Esophagus (tissue), 2 donors: ENCODE data around the gene RRAGD. TPM values are rescaled to one million over a fixed set of nuclear protein-coding genes. Genes with fewer than 3 reads are reported as not detected.

Experiments
- H3K27ac ChIP-seq, 2 donors: one replicate each; pipeline ENCODE4 v1.5.1; 2013; ENCODE audit warnings: low read depth in 2 of 2, mild to moderate bottlenecking in 2 of 2, inconsistent platforms in 1 of 2, low read length in 1 of 2, moderate library complexity in 1 of 2
- H3K27me3 ChIP-seq, 2 donors: one replicate each; pipeline ENCODE4 v1.6.1; 2013; ENCODE audit warnings: low read length in 2 of 2, control low read depth in 1 of 2, mild to moderate bottlenecking in 1 of 2; ENCODE audit not compliant: insufficient read depth in 2 of 2, control insufficient read depth in 1 of 2
- H3K36me3 ChIP-seq, 2 donors: one replicate each; pipeline ENCODE4 v1.6.1; 2013; ENCODE audit warnings: low read length in 1 of 2; ENCODE audit not compliant: control insufficient read depth in 2 of 2, insufficient read depth in 2 of 2
- H3K4me1 ChIP-seq, 2 donors: one replicate each; pipeline ENCODE4 v1.6.1; 2013; ENCODE audit warnings: low read length in 1 of 2; ENCODE audit not compliant: control insufficient read depth in 2 of 2, insufficient read depth in 2 of 2
- H3K4me3 ChIP-seq, 2 donors: one replicate each; pipeline ENCODE4 v1.5.1; 2013; ENCODE audit warnings: low read length in 2 of 2, mild to moderate bottlenecking in 2 of 2, low read depth in 1 of 2, moderate library complexity in 1 of 2
- H3K9me3 ChIP-seq, 2 donors: one replicate each; pipeline ENCODE4 v1.6.1; 2013; ENCODE audit warnings: mild to moderate bottlenecking in 2 of 2, low read depth in 1 of 2, low read length in 1 of 2, moderate library complexity in 1 of 2; ENCODE audit not compliant: control insufficient read depth in 2 of 2, insufficient read depth in 1 of 2
- WGBS, 2 donors: extraction: QIAGEN DNeasy Blood & Tissue Kit; methylation state at CpG; one replicate each; pipeline ENCODE4 v1.1.7; 2013; 5-methylcytosine and 5-hydroxymethylcytosine counted together
- polyA plus RNA-seq, 2 donors: library from polyadenylated mRNA; stranded (reverse); fragments of 200-250 nt; gene quantifications; one replicate each; pipeline ENCODE4 v1.2.3, GENCODE V29; 2013
- donor health status: healthy with polysubstance abuse.
- donor health status: Bipolar disorder and iron deficiency.

The RRAGD gene
- polyA plus RNA-seq, 2 donors = 14.4 to 22.4 TPM

DNA sequence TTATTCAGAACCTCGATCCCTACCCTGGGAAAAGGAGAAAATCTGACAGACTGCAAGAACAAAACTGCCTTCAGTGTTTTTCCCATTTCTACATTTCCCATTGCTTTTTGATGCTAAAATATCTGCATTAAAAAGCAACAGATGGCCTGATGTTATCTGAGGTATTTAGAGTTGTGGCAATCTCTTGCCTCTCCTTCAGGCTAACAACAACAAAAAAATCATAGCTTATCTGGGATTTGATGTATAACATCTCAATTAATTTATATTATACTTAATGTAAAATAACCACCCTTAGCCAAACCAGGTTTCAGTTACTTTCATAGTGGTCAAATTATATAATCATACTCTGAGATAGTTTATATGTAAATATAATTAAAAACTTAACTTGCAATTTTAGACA is 81.2 kb downstream of the RRAGD start:
- H3K9me3 ChIP-seq = no peaks in the 10 kb centered on the region
- H3K4me1 ChIP-seq = no peaks in the 10 kb centered on the region
- 88 to 100% methylated on average over 1 of the region's 1 CpG for WGBS, 2 donors
- H3K27ac ChIP-seq = no peak overlapping the region
- H3K36me3 ChIP-seq = peaks cover 3 to 7% of the 10 kb centered on the region in 2 donors
- H3K27me3 ChIP-seq = no peaks in the 10 kb centered on the region
- H3K4me3 ChIP-seq = no peak overlapping the region

DNA sequence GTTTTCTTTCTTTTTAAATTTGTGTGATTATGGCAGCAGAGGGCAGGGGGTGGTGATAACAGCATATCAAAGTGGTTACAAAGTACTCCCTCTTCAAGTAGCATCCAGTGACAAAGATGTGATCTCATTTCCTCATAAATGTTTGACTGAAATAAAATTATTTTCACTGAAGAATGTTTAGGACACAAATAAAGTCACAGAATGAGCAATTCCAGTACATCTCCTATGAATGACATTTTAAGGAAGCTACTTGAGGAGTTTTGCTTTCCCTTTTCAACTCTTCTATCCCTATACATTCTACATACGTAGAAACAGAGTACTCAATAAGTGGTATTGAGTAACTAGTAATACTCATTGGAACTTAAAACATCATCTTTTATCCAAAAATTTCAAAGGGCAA is 83.1 kb downstream of the RRAGD start:
- Histone ChIP-seq H3K27ac (no peak overlapping the region), H3K27me3 (no peaks in the 10 kb centered on the region), H3K36me3 (peaks cover 3 to 7% of the 10 kb centered on the region in 2 donors), H3K9me3 (no peaks in the 10 kb centered on the region), H3K4me1 (no peaks in the 10 kb centered on the region), H3K4me3 (no peak overlapping the region)
- WGBS, 2 donors = 94% methylated on average over 1 of the region's 1 CpG

- H3K9me3 ChIP-seq = no peaks in the 10 kb centered on the region
Observed at GRCh38 chr6:89324304-89324703, 87.8 kb downstream of the RRAGD start.

DNA sequence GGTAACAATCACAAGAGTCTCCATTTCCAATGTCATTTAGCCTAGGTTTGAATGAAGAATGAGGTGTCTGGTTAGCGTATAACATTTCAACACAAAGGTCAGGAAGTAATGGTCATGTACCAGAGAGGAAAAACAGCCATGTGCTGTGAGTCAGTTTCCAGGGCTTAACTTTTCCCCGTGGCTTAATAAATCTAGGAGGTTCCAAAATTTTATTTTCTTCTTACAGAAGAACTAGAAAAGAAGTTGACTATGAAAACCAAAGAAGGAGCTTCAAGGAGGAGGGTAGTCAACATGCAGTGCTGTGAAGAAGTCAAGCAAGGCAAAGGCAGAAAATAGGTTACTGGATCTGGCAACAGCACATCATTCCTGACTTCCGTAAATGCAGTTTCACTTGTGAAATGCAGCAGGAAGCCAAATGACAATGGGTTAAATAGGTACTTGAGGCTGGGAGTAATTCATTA is 88.5 kb downstream of the RRAGD start:
- Histone ChIP-seq H3K27ac (peak overlapping the region in 1 of 2 donors; percentile 26), H3K36me3 (peaks cover 0 to 5% of the 10 kb centered on the region in 2 donors), H3K9me3 (no peaks in the 10 kb centered on the region), H3K4me3 (no peak overlapping the region), H3K27me3 (no peaks in the 10 kb centered on the region), H3K4me1 (no peaks in the 10 kb centered on the region)
- 63 to 67% methylated on average over 3 of the region's 3 CpGs for WGBS, 2 donors

More at GRCh38 chr6:89324304-89324703, 87.8 kb downstream of the RRAGD start:
- Histone ChIP-seq H3K4me3 (no peak overlapping the region), H3K27ac (no peak overlapping the region), H3K27me3 (no peaks in the 10 kb centered on the region), H3K36me3 (peaks cover 0 to 5% of the 10 kb centered on the region in 2 donors), H3K4me1 (no peaks in the 10 kb centered on the region)
- WGBS, 2 donors = 82 to 88% methylated on average over 3 of the region's 3 CpGs

GRCh38 chr6:89321131-89321970 is 90.7 kb downstream of the RRAGD start:
- H3K27me3 ChIP-seq = no peaks in the 10 kb centered on the region
- no peak overlapping the region for H3K27ac ChIP-seq
- H3K36me3 ChIP-seq = no peaks in the 10 kb centered on the region
- WGBS, 2 donors = 80 to 87% methylated on average over 9 of the region's 9 CpGs
- H3K4me3 ChIP-seq = no peak overlapping the region
- no peaks in the 10 kb centered on the region for H3K4me1 ChIP-seq
- no peaks in the 10 kb centered on the region for H3K9me3 ChIP-seq

- H3K36me3 ChIP-seq = no peaks in the 10 kb centered on the region
- WGBS, 2 donors = 95 to 96% methylated on average over 6 of the region's 6 CpGs
- H3K4me3 ChIP-seq = no peak overlapping the region
- H3K27ac ChIP-seq = no peak overlapping the region
- no peaks in the 10 kb centered on the region for H3K27me3 ChIP-seq
- H3K9me3 ChIP-seq = no peaks in the 10 kb centered on the region
- no peaks in the 10 kb centered on the region for H3K4me1 ChIP-seq
Observed at GRCh38 chr6:89320012-89320559, 92.0 kb downstream of the RRAGD start.

GRCh38 chr6:89317067-89317466 is 95.0 kb downstream of the RRAGD start:
- H3K36me3 ChIP-seq = peaks cover 0 to 3% of the 10 kb centered on the region in 2 donors
- peaks cover 0 to 5% of the 10 kb centered on the region in 2 donors for H3K4me1 ChIP-seq

DNA sequence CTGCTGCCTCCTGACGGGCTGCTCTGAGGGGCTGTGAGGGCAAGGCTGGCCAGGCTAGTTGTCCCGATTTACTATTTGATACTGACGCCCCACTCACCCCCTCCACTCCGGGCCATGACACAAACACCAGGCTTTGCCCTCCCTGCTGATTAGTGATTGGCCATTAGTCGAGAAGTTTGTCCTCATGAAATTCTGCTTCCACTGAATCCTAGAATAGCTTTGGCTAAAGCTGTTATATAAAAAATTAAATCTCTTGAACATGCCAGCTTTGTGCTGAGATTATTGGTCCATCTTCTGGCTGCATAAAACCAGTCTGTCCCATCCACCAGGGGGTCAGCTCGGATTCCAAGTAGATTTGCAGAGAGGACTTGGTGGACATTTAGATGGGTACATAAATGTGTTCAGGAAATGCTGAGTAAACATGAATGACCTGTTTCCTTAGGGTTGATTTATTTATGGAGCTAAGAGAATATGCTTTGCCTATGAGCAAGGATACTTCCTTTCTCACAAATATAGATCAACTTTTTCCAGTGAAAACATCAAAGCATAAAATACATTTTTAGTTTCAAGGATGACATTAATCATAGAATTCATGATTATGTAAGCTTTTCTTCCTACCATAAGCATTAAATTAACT is 96.7 kb downstream of the RRAGD start, which contains the start of gene GABRR2:
Gene GABRR2, minus strand, starts transcription at position 51 of the 637 bp plus-strand sequence. CDS start 134 bp downstream, outside the sequence.
- H3K4me1 ChIP-seq = peaks cover 4 to 8% of the 10 kb centered on the region in 2 donors
- no peaks in the 10 kb centered on the region for H3K27me3 ChIP-seq
- H3K4me3 ChIP-seq = no peak within 1 kb of the TSS
- no peak within 1 kb of the TSS for H3K27ac ChIP-seq
- WGBS, 2 donors = 89 to 91% methylated on average over 6 of the region's 6 CpGs
- peaks cover 0 to 3% of the 10 kb centered on the region in 2 donors for H3K36me3 ChIP-seq
- no peaks in the 10 kb centered on the region for H3K9me3 ChIP-seq

More at GRCh38 chr6:89317067-89317466, 95.0 kb downstream of the RRAGD start:
- no peak overlapping the region for H3K27ac ChIP-seq
- no peaks in the 10 kb centered on the region for H3K9me3 ChIP-seq
- H3K4me3 ChIP-seq = no peak overlapping the region
- no peaks in the 10 kb centered on the region for H3K27me3 ChIP-seq

GRCh38 chr6:89314692-89315091 is 97.4 kb downstream of the RRAGD start:
- Histone ChIP-seq H3K27ac (no peak overlapping the region), H3K4me3 (no peak overlapping the region), H3K36me3 (peaks cover 0 to 3% of the 10 kb centered on the region in 2 donors), H3K9me3 (no peaks in the 10 kb centered on the region), H3K27me3 (no peaks in the 10 kb centered on the region), H3K4me1 (peaks cover 4 to 8% of the 10 kb centered on the region in 2 donors)
- 90 to 95% methylated on average over 7 of the region's 7 CpGs for WGBS, 2 donors
